RWPE2 (cell line): ENCODE data around the gene RAB42.

Experiments
- ATAC-seq: fragments of 200-7000 bp; cut with Tn5 transposase; 3 replicates; pipeline ENCODE4 v1.9.1; 2021; ENCODE audit warnings: low read depth
- DNase-seq: peaks from one replicate; pipeline ENCODE4 v3.0.0-alpha.2; 2020; ENCODE audit warnings: low spot score
- H3K27ac ChIP-seq: fragments of 450-650 bp; 2 replicates; pipeline ENCODE4 v1.5.1; 2017; ENCODE audit warnings: mild to moderate bottlenecking; ENCODE audit not compliant: poor library complexity, severe bottlenecking
- H3K27me3 ChIP-seq: fragments of 250-450 bp; sonication (Bioruptor Pico); 2 replicates; pipeline ENCODE4 v1.5.1; 2021; ENCODE audit warnings: mild to moderate bottlenecking, moderate library complexity; ENCODE audit not compliant: insufficient read depth, poor library complexity, severe bottlenecking
- H3K36me3 ChIP-seq: fragments of 250-450 bp; sonication (Bioruptor Pico); 2 replicates; pipeline ENCODE4 v1.5.1; 2020; ENCODE audit warnings: low read depth, mild to moderate bottlenecking, moderate library complexity
- H3K4me1 ChIP-seq: fragments of 250-450 bp; sonication (Bioruptor Pico); 2 replicates; pipeline ENCODE4 v1.5.1; 2021; ENCODE audit warnings: mild to moderate bottlenecking, moderate library complexity; ENCODE audit not compliant: insufficient read depth, poor library complexity, severe bottlenecking
- H3K4me3 ChIP-seq: fragments of 250-450 bp; sonication (Bioruptor Pico); 2 replicates; pipeline ENCODE4 v1.5.1; 2021; ENCODE audit warnings: mild to moderate bottlenecking, moderate library complexity; ENCODE audit not compliant: severe bottlenecking
- H3K9me3 ChIP-seq: fragments of 250-450 bp; sonication (Bioruptor Pico); 2 replicates; pipeline ENCODE4 v1.5.1; 2021; ENCODE audit warnings: mild to moderate bottlenecking, moderate library complexity; ENCODE audit not compliant: severe bottlenecking
- CTCF ChIP-seq: fragments of 450-650 bp; IDR thresholded peaks from one replicate; pipeline ENCODE4 v1.5.1; 2017; ENCODE audit warnings: mild to moderate bottlenecking, moderate library complexity; ENCODE audit not compliant: poor library complexity, severe bottlenecking

The RAB42 gene, protein sequence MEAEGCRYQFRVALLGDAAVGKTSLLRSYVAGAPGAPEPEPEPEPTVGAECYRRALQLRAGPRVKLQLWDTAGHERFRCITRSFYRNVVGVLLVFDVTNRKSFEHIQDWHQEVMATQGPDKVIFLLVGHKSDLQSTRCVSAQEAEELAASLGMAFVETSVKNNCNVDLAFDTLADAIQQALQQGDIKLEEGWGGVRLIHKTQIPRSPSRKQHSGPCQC

DNA sequence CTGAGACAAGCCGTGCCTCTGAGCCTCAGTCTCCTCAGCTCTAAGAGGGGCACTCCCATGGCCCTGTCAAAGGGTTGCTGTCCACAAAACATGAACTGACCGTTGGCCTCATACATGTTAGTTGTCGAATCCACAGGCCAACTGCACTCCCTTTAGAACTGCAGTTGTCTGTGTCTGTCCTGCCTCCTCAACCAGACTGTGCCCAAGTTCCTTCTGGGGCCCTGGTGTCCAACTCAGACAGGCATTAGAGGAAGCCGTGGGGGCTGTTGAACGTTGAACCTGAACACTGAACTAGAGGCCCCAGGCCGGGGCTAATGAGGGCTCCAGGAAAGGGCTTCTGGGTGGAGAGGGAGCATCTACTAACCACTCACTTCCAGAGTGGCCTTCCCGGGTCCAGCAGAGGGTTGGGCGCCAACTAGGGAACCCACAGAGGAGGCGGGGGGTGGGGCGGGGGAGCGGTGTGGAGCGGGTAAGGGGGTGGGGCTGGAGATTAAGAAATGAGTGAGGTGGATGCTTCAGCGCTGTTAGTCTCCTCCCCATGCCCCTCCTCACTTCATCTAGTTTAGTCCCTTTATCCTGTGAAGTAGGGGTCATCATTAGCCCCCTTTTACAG, at the start of gene RAB42:
Gene RAB42, plus strand, starts transcription at position 558 of the 613 bp plus-strand sequence. CDS start 247 bp downstream, outside the sequence.
- no peaks in the 10 kb centered on the region for H3K9me3 ChIP-seq
- H3K27ac ChIP-seq, result no peak within 1 kb of the TSS
- peak; percentile 32; the same call in 2 of the 3 replicates for ATAC-seq
- H3K4me3 ChIP-seq, result peak within 1 kb of the TSS; percentile 42
- no peaks in the 10 kb centered on the region for H3K36me3 ChIP-seq
- H3K4me1 ChIP-seq, result no peaks in the 10 kb centered on the region
- H3K27me3 ChIP-seq, result no peaks in the 10 kb centered on the region
- no peak for DNase-seq
- no peak for TF ChIP-seq CTCF

DNA sequence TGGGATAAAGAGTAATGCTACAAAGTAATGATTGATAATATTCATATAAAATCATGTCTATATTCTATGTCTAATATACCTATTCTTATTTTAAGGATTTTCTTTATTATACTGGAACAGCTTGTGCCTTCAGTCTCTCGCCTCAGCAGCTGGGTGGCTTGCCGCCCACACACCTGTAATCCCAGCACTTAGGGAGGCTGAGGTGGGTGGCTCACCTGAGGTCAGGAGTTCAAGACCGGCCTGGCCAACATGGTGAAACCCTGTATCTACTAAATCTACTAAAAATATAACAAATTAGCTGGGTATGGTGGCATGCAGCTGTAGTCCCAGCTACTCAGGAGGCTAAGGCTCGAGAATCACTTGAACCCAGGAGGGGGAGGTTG, 46.8 kb upstream of the RAB42 start:
- H3K4me3 ChIP-seq, result no peak overlapping the region
- no peak overlapping the region for H3K27ac ChIP-seq
- TF ChIP-seq CTCF, result no peak

GRCh38 chr1:28548318-28548717, 43.7 kb upstream of the RAB42 start:
- Histone ChIP-seq H3K4me3 (no peak overlapping the region), H3K9me3 (no peaks in the 10 kb centered on the region), H3K4me1 (peaks cover 5% of the 10 kb centered on the region), H3K27ac (no peak overlapping the region), H3K27me3 (no peaks in the 10 kb centered on the region), H3K36me3 (no peaks in the 10 kb centered on the region)
- DNase-seq (no peak), ATAC-seq (no peak)
- TF ChIP-seq CTCF, result no peak

More for the DNA sequence above, 46.8 kb upstream of the RAB42 start:
- DNase-seq (no peak), ATAC-seq (no peak)
- H3K9me3 ChIP-seq, result no peaks in the 10 kb centered on the region
- no peaks in the 10 kb centered on the region for H3K4me1 ChIP-seq
- no peaks in the 10 kb centered on the region for H3K27me3 ChIP-seq
- H3K36me3 ChIP-seq, result no peaks in the 10 kb centered on the region

- no peak overlapping the region for H3K4me3 ChIP-seq
- peaks cover 20% of the 10 kb centered on the region for H3K36me3 ChIP-seq
- peaks cover 12% of the 10 kb centered on the region for H3K4me1 ChIP-seq
- H3K27ac ChIP-seq, result no peak overlapping the region
- DNase-seq, result no peak
- no peak for ATAC-seq
- H3K9me3 ChIP-seq, result no peaks in the 10 kb centered on the region
- H3K27me3 ChIP-seq, result no peaks in the 10 kb centered on the region
- no peak for TF ChIP-seq CTCF
Observed at GRCh38 chr1:28551381-28551780, 40.7 kb upstream of the RAB42 start.
